CD14-positive monocyte (primary cell): ENCODE measurements around the gene GRIN1. TPM values are rescaled to one million over a fixed set of nuclear protein-coding genes. Genes with fewer than 3 reads are reported as not detected.
A peak's percentile ranks its signal among the peaks of the same experiment; 100 is the strongest.

Source experiments
- DNase-seq, 3 donors: peaks; one replicate each; pipeline ENCODE4 v3.0.0-alpha.2; 2011 to 2022
- H2AFZ ChIP-seq: 2 replicates; pipeline ENCODE4 v1.6.0; 2012; ENCODE audit warnings: mild to moderate bottlenecking, low read depth, low read length, inconsistent platforms; ENCODE audit not compliant: insufficient read depth, poor library complexity, severe bottlenecking
- H3K27ac ChIP-seq, 2 donors: 1 replicate in 1 of 2; 2 replicates in 1 of 2; pipeline ENCODE4 v1.5.1; 2012 to 2013; ENCODE audit warnings: low read length in 2 of 2, control low read depth in 1 of 2, inconsistent platforms in 1 of 2, low read depth in 1 of 2, mild to moderate bottlenecking in 1 of 2
- H3K27me3 ChIP-seq, 2 donors: one replicate each; pipeline versions ENCODE4 v1.6.0 to v1.6.1; 2011 to 2013; ENCODE audit warnings: low read length in 2 of 2; ENCODE audit not compliant: control insufficient read depth in 2 of 2, insufficient read depth in 2 of 2
- H3K36me3 ChIP-seq, 2 donors: replicated peaks in 1 of 2; 1 replicate in 1 of 2; 2 replicates in 1 of 2; pipeline versions ENCODE4 v1.5.1 to v1.6.1; 2012 to 2013; ENCODE audit warnings: low read length in 2 of 2, control low read depth in 1 of 2, inconsistent platforms in 1 of 2, mild to moderate bottlenecking in 1 of 2; ENCODE audit not compliant: insufficient read depth in 2 of 2, control insufficient read depth in 1 of 2
- H3K4me1 ChIP-seq, 2 donors: 1 replicate in 1 of 2; 2 replicates in 1 of 2; pipeline versions ENCODE4 v1.5.1 to v1.6.1; 2012 to 2013; ENCODE audit warnings: low read length in 2 of 2, control low read depth in 1 of 2, inconsistent platforms in 1 of 2, mild to moderate bottlenecking in 1 of 2, moderate library complexity in 1 of 2; ENCODE audit not compliant: insufficient read depth in 2 of 2, control insufficient read depth in 1 of 2
- H3K4me2 ChIP-seq: replicated peaks from 2 replicates; pipeline ENCODE3; 2012; ENCODE audit warnings: low read length, moderate library complexity, mild to moderate bottlenecking; ENCODE audit not compliant: poor library complexity, severe bottlenecking; ENCODE audit errors: extremely low read depth
- H3K4me3 ChIP-seq, 3 experiments: fragments of 200-600 bp in 1 of 3; sonication (generic) in 1 of 3; replicated peaks in 1 of 3; 1 replicate in 2 of 3; 2 replicates in 1 of 3; pipeline ENCODE4 v1.5.1; 2011 to 2013; ENCODE audit warnings: low read length in 3 of 3, mild to moderate bottlenecking in 3 of 3, control low read depth in 2 of 3, low read depth in 2 of 3, inconsistent platforms in 1 of 3, moderate library complexity in 1 of 3
- H3K79me2 ChIP-seq: 2 replicates; pipeline ENCODE4 v1.6.0; 2012; ENCODE audit warnings: mild to moderate bottlenecking, control low read depth, inconsistent platforms, low read length, moderate library complexity; ENCODE audit not compliant: insufficient read depth
- H3K9ac ChIP-seq: 2 replicates; pipeline ENCODE4 v1.6.0; 2017; ENCODE audit warnings: low read length, mild to moderate bottlenecking; ENCODE audit not compliant: insufficient read depth, poor library complexity, severe bottlenecking
- H3K9me3 ChIP-seq, 2 donors: replicated peaks in 1 of 2; 1 replicate in 1 of 2; 2 replicates in 1 of 2; pipeline versions ENCODE4 v1.5.1 to v1.6.1; 2012 to 2013; ENCODE audit warnings: low read length in 2 of 2, control low read depth in 1 of 2; ENCODE audit not compliant: control insufficient read depth in 1 of 2, insufficient read depth in 1 of 2
- H4K20me1 ChIP-seq: 2 replicates; pipeline ENCODE4 v1.6.0; 2012; ENCODE audit warnings: mild to moderate bottlenecking, low read length, control low read depth, moderate library complexity; ENCODE audit not compliant: insufficient read depth
- H3K27ac Mint-ChIP-seq, 7 donors: one replicate each; pipeline ENCODE4 v1.8.0; 2020; ENCODE audit warnings: mild to moderate bottlenecking in 7 of 7, mixed read lengths in 7 of 7, moderate library complexity in 6 of 7, inconsistent platforms in 2 of 7
- H3K27me3 Mint-ChIP-seq, 3 donors: one replicate each; pipeline ENCODE4 v1.8.0; 2021 to 2022; ENCODE audit warnings: low read depth in 3 of 3, mild to moderate bottlenecking in 3 of 3, mixed read lengths in 3 of 3, moderate library complexity in 3 of 3, inconsistent platforms in 1 of 3
- H3K36me3 Mint-ChIP-seq, 2 donors: one replicate each; pipeline ENCODE4 v1.8.0; 2020; ENCODE audit warnings: mixed read lengths in 2 of 2, inconsistent platforms in 1 of 2, mild to moderate bottlenecking in 1 of 2
- H3K4me1 Mint-ChIP-seq: one replicate; pipeline ENCODE4 v1.8.0; 2020; ENCODE audit warnings: mild to moderate bottlenecking, mixed read lengths
- H3K4me3 Mint-ChIP-seq, 2 donors: one replicate each; pipeline ENCODE4 v1.8.0; 2020; ENCODE audit warnings: mild to moderate bottlenecking in 2 of 2, mixed read lengths in 2 of 2, moderate library complexity in 1 of 2
- H3K9me3 Mint-ChIP-seq, 7 donors: one replicate each; pipeline ENCODE4 v1.8.0; 2020 to 2022; ENCODE audit warnings: mixed read lengths in 7 of 7, mild to moderate bottlenecking in 6 of 7, moderate library complexity in 6 of 7, inconsistent platforms in 2 of 7
- WGBS: methylation state at CpG from one replicate; pipeline ENCODE4 v1.1.5; 2013; ENCODE audit warnings: missing lambda C conversion rate; ENCODE audit not compliant: insufficient coverage; 5-methylcytosine and 5-hydroxymethylcytosine counted together
- intact Hi-C, 2 donors: fragments of 100-400 bp; cut with micrococcal nuclease; formaldehyde crosslinking; loops; one replicate each; pipeline versions ENCODE4 v1.15.0 to v1.15.1; 2023
- polyA plus RNA-seq, 3 donors: library from polyadenylated mRNA; depleted of rRNA in 1 of 3; unstranded in 2 of 3; stranded (reverse) in 1 of 3; fragments of 300-500 nt in 2 of 3; fragments of >200 nt in 1 of 3; fragmentation: Illumina TruSeq in 2 of 3; gene quantifications; 1 replicate in 2 of 3; 2 replicates in 1 of 3; pipeline ENCODE4 v1.2.3, GENCODE V29; 2012 to 2021
- TF ChIP-seq, protein P1 (sequence below): fragments of 200-600 bp; IDR thresholded peaks from one replicate; pipeline ENCODE4 v1.8.0; 2022; ENCODE audit warnings: antibody characterized with exemption, mild to moderate bottlenecking

The GRIN1 gene
- polyA plus RNA-seq, 3 donors, result not detected

DNA sequence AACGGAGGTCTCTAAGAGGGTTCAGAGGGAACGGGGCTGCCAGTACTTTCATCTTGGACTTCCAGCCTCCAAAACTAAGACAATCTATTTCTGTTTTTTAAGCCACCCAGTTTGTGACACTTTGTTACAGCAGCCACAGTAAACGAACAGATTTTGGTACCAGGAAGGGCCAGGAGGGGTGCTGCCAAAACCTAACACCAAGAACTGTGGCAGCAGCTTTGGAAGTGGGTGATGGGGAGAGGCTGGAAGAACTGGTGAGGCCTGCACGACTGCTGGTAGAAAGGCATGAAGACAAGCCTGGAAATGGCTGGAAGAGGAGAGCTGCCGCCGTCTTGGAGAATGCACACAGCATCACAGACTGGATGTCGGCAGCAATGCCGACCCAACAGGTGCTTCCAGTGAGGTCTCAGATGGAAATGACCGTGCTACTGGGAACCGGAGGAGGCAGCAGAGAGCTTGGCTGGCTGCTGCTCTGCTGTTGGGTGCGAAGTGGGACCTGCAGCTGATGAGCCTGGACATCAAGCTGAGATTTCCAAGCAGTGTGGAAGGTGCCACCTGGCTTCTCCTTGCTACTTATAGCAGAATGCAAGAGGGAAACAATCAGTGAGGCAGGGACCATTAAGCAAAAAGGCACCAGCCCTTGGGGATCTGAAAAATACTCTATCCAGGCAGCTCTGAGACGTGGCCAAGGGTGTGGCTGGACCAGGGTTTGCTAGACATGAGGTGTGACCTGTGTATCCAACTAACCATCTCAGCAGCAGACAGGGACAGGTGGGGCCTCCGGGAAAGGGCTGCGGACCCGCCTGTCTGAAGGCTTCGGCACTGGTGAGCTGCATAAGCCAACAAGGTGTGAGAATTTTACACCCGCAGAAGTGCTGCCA, 37.6 kb downstream of the GRIN1 start:
- H2AFZ ChIP-seq, result no peak overlapping the region
- intact Hi-C loops, result no loop called here

DNA sequence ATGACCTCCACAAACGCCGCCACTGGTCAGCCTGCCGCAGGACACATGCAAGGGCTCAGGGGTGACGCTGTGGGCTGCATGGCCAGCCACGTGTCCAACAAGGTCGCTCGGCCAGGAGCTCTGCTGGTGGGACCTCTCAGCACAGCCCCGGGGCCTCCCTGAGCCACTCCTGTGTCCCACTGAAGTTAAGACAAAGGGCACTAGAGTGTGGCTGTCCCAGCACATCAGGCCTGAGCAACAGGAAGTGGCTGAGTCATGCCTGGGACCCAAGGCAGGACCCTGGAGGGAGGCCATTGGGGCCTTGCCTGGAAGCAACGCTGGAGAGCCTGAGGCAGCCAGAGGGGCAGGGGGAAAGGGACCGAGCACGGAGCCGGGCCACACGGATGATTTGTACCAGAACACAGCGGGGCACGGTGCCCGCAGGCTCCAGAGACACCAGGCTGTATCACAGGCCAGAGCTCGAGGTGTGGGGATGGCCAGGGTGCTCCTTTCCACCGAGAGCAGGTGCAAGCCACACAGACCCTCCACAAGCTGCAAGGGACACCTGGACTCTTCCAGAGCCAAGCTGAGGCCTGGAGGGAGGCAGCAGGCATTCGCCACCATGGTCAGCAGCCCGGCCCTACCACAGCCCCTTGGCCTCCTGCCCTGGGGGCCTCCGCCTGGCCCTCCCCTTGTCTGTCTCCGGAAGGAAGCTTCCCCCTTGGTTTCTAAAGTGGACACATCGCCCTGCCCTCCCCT, 39.4 kb downstream of the GRIN1 start:
- Mint-ChIP-seq H3K27ac (peak overlapping the region in 1 of 7 donors; percentile 68), H3K9me3 (no peaks in the 10 kb centered on the region), H3K27me3 (peaks cover 1 to 12% (median 11%) of the 10 kb centered on the region in 3 donors), H3K36me3 (peaks cover 41 to 56% of the 10 kb centered on the region in 2 donors), H3K4me1 (no peaks in the 10 kb centered on the region), H3K4me3 (no peak overlapping the region)
- Histone ChIP-seq H3K9ac (no peak overlapping the region), H3K27me3 (peaks cover 0 to 8% of the 10 kb centered on the region in 2 donors), H3K4me2 (no peak overlapping the region), H3K4me1 (no peaks in the 10 kb centered on the region), H3K79me2 (no peaks in the 10 kb centered on the region), H3K9me3 (no peaks in the 10 kb centered on the region), H2AFZ (no peak overlapping the region), H3K36me3 (peaks cover 57 to 62% of the 10 kb centered on the region in 2 donors), H3K4me3 (no peak overlapping the region), H4K20me1 (no peaks in the 10 kb centered on the region), H3K27ac (no peak overlapping the region)
- WGBS, result 96% methylated on average over 20 of the region's 23 CpGs
- intact Hi-C loops, result no loop called here
- DNase-seq, result no peak
- TF ChIP-seq, protein P1, sequence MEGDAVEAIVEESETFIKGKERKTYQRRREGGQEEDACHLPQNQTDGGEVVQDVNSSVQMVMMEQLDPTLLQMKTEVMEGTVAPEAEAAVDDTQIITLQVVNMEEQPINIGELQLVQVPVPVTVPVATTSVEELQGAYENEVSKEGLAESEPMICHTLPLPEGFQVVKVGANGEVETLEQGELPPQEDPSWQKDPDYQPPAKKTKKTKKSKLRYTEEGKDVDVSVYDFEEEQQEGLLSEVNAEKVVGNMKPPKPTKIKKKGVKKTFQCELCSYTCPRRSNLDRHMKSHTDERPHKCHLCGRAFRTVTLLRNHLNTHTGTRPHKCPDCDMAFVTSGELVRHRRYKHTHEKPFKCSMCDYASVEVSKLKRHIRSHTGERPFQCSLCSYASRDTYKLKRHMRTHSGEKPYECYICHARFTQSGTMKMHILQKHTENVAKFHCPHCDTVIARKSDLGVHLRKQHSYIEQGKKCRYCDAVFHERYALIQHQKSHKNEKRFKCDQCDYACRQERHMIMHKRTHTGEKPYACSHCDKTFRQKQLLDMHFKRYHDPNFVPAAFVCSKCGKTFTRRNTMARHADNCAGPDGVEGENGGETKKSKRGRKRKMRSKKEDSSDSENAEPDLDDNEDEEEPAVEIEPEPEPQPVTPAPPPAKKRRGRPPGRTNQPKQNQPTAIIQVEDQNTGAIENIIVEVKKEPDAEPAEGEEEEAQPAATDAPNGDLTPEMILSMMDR, result no peak

More for the DNA sequence above, 37.6 kb downstream of the GRIN1 start:
- H3K36me3 Mint-ChIP-seq, result peaks cover 28 to 38% of the 10 kb centered on the region in 2 donors
- no peaks in the 10 kb centered on the region for H3K9me3 Mint-ChIP-seq
- H3K27ac Mint-ChIP-seq, result peak overlapping the region in 3 of 7 donors; percentile 55 to 82 (median 69)
- Histone ChIP-seq H3K27me3 (peaks cover 0 to 22% of the 10 kb centered on the region in 2 donors), H3K27ac (no peak overlapping the region), H3K9me3 (no peaks in the 10 kb centered on the region), H3K79me2 (no peaks in the 10 kb centered on the region), H4K20me1 (no peaks in the 10 kb centered on the region), H3K4me2 (no peak overlapping the region), H3K4me3 (no peak overlapping the region), H3K36me3 (peaks cover 39 to 47% of the 10 kb centered on the region in 2 donors), H3K4me1 (no peaks in the 10 kb centered on the region), H3K9ac (no peak overlapping the region)
- no peak overlapping the region for H3K4me3 Mint-ChIP-seq
- H3K4me1 Mint-ChIP-seq, result no peaks in the 10 kb centered on the region
- WGBS, result 74% methylated on average over 17 of the region's 17 CpGs
- TF ChIP-seq, protein P1, result peak; percentile 46
- peak in 1 of 3 donors; percentile 13 for DNase-seq
- peaks cover 10 to 29% (median 26%) of the 10 kb centered on the region in 3 donors for H3K27me3 Mint-ChIP-seq
